Esophagus (tissue), 2 donors: Measurements from ENCODE around the gene TXNDC16. TPM values are rescaled to one million over a fixed set of nuclear protein-coding genes. Genes with fewer than 3 reads are reported as not detected.

ENCODE experiments used
- H3K27ac ChIP-seq, 2 donors: one replicate each; pipeline ENCODE4 v1.5.1; 2013; ENCODE audit warnings: low read depth in 2 of 2, mild to moderate bottlenecking in 2 of 2, inconsistent platforms in 1 of 2, low read length in 1 of 2, moderate library complexity in 1 of 2
- H3K27me3 ChIP-seq, 2 donors: one replicate each; pipeline ENCODE4 v1.6.1; 2013; ENCODE audit warnings: low read length in 2 of 2, control low read depth in 1 of 2, mild to moderate bottlenecking in 1 of 2; ENCODE audit not compliant: insufficient read depth in 2 of 2, control insufficient read depth in 1 of 2
- H3K36me3 ChIP-seq, 2 donors: one replicate each; pipeline ENCODE4 v1.6.1; 2013; ENCODE audit warnings: low read length in 1 of 2; ENCODE audit not compliant: control insufficient read depth in 2 of 2, insufficient read depth in 2 of 2
- H3K4me1 ChIP-seq, 2 donors: one replicate each; pipeline ENCODE4 v1.6.1; 2013; ENCODE audit warnings: low read length in 1 of 2; ENCODE audit not compliant: control insufficient read depth in 2 of 2, insufficient read depth in 2 of 2
- H3K4me3 ChIP-seq, 2 donors: one replicate each; pipeline ENCODE4 v1.5.1; 2013; ENCODE audit warnings: low read length in 2 of 2, mild to moderate bottlenecking in 2 of 2, low read depth in 1 of 2, moderate library complexity in 1 of 2
- H3K9me3 ChIP-seq, 2 donors: one replicate each; pipeline ENCODE4 v1.6.1; 2013; ENCODE audit warnings: mild to moderate bottlenecking in 2 of 2, low read depth in 1 of 2, low read length in 1 of 2, moderate library complexity in 1 of 2; ENCODE audit not compliant: control insufficient read depth in 2 of 2, insufficient read depth in 1 of 2
- WGBS, 2 donors: extraction: QIAGEN DNeasy Blood & Tissue Kit; methylation state at CpG; one replicate each; pipeline ENCODE4 v1.1.7; 2013; 5-methylcytosine and 5-hydroxymethylcytosine counted together
- polyA plus RNA-seq, 2 donors: library from polyadenylated mRNA; stranded (reverse); fragments of 200-250 nt; gene quantifications; one replicate each; pipeline ENCODE4 v1.2.3, GENCODE V29; 2013
- donor health status: healthy with polysubstance abuse.
- donor health status: Bipolar disorder and iron deficiency.

The TXNDC16 gene
- polyA plus RNA-seq, 2 donors: 1.3 to 1.9 TPM

DNA sequence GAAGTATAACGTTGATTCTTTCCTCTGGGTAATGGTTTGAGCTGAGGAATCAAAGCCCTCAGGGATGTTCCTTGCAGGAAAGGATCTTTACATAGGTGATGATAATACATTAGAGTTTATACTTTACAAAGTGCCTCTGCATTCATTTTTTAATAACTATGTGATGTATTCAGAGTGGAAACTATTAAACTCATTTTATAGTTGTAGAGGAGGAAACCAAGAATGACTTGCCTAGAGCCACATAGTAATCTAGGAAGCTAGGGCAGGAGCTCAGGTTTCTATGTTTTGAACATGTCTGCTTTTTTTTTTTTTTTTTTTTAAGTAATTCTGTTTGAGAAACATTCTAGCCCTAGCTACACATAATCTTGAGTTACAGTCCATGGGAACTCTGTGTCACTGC, 117.3 kb downstream of the TXNDC16 start:
- no peaks in the 10 kb centered on the region for H3K4me1 ChIP-seq
- H3K36me3 ChIP-seq: no peaks in the 10 kb centered on the region
- H3K27ac ChIP-seq: no peak overlapping the region
- H3K9me3 ChIP-seq: no peaks in the 10 kb centered on the region
- no peaks in the 10 kb centered on the region for H3K27me3 ChIP-seq
- WGBS, 2 donors: 50 to 70% methylated on average over 1 of the region's 1 CpG
- H3K4me3 ChIP-seq: no peak overlapping the region

DNA sequence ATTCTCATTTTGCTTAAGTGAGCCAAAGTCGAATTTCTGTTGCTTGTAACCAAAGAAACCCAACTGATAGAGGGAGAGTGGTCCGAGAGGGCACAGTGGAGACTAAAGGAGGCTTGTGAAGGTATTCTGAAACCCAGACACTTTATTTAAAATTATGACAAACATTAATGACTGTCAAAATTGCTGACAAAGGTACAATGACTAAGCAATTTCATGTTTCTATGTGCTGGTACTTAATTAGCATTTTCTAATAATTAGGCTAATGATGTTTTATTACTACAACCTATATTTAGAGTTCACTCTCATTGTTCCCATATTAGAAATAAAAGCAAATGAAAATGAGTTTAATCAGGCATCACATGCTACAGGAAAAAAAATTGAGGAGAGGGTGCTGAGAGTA, 121.8 kb downstream of the TXNDC16 start:
- H3K36me3 ChIP-seq: no peaks in the 10 kb centered on the region
- no peaks in the 10 kb centered on the region for H3K9me3 ChIP-seq
- 92 to 95% methylated on average over 2 of the region's 2 CpGs for WGBS, 2 donors
- H3K4me1 ChIP-seq: no peaks in the 10 kb centered on the region
- no peak overlapping the region for H3K4me3 ChIP-seq
- no peak overlapping the region for H3K27ac ChIP-seq
- no peaks in the 10 kb centered on the region for H3K27me3 ChIP-seq

DNA sequence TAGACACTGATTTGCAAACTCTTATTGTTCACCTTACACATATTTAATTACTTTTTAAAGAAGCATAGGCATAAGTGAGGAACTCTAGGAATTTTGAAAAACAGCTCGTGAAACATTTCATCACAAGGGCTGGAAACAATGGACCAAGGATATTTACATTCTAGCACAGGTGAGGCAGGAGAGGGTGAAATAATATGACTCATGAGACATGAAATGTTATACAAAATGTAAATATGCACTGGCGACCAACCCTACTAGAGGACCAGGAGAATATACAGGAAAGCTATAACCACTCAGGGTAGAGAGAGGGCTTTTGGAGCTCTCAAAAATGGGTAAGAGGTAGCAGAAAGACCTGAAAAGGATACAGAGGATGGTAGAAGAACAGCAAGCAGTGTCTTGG, 122.9 kb downstream of the TXNDC16 start:
- Histone ChIP-seq H3K27me3 (no peaks in the 10 kb centered on the region), H3K4me1 (no peaks in the 10 kb centered on the region), H3K27ac (no peak overlapping the region), H3K36me3 (no peaks in the 10 kb centered on the region), H3K4me3 (no peak overlapping the region), H3K9me3 (no peaks in the 10 kb centered on the region)
- 86% methylated on average over 2 of the region's 2 CpGs for WGBS, 2 donors

DNA sequence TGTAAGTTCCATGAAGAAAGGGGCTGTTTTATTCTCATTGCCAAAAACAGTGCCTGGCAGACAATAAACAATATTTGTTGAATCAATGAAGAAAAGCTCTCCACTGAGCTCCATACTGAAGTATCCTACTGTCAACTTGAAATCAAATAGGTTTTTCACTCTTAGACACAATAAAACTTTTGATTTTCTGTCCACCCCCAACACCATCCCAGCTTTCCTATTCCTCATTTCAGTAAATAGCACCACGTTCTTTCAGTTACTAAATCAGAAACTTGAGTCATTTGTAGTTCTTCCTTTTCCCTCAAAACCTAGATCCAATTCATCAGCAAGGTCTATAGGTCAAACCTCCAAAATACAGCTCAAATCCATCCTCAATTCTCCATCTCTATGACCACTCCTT, 124.8 kb downstream of the TXNDC16 start:
- Histone ChIP-seq H3K4me3 (no peak overlapping the region), H3K36me3 (no peaks in the 10 kb centered on the region), H3K9me3 (no peaks in the 10 kb centered on the region), H3K27ac (no peak overlapping the region), H3K4me1 (no peaks in the 10 kb centered on the region), H3K27me3 (no peaks in the 10 kb centered on the region)
- 81 to 83% methylated on average over 1 of the region's 1 CpG for WGBS, 2 donors

DNA sequence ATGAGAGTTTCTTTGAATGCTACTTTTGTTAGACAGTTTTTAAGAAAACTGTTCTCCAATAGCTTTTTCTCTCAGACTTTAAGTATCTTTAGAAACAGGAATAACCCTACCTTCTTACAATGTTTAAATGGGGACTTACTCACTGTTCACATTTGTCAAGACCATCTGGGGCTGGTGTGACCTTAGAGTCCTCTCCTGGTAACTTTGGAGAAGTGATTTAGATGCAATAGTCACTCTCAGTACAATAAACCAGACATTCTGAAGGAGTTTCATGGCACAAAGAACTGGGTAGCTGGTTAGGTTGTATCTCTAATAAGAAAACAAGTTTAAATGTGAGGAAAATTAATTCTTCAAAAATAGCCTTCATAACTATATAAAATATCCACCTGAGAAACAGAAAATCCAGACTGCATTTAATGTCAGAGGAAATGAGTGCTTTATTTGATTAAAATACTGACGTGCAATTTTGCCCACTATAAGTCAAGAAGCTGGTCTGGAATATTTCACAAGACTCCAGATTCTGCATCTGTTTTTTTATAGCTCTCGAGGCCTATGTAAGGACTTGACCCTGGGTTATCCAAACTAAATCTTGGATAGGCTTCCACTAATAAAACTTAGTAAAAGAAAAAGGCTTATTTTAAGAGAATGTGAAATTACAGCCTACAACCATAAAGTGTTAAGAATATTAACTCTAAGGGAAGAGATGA, 129.5 kb downstream of the TXNDC16 start:
- no peak overlapping the region for H3K27ac ChIP-seq
- H3K4me3 ChIP-seq: no peak overlapping the region
- WGBS, 2 donors: 70 to 76% methylated on average over 2 of the region's 2 CpGs
- no peaks in the 10 kb centered on the region for H3K36me3 ChIP-seq
- H3K4me1 ChIP-seq: no peaks in the 10 kb centered on the region
- H3K9me3 ChIP-seq: no peaks in the 10 kb centered on the region
- no peaks in the 10 kb centered on the region for H3K27me3 ChIP-seq

DNA sequence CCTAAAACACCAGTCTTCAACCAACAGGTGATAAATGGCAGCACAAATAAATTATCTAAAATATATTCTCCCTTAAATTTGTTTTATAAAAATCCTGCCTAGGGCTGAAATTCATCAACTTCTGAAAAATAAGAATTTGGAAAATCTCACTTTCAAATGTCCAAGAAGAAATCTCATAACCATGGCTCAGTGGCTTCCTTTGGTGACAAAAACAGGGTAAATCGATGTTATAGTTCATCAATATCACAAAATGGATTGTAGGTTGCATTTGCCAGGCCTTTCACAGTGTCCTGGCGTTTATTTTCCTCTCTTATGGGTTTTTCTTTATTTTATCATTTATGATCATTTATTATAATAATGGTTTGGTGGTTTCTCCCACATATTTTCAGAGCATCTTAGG, 135.2 kb downstream of the TXNDC16 start:
- Histone ChIP-seq H3K9me3 (no peaks in the 10 kb centered on the region), H3K4me3 (no peak overlapping the region), H3K27me3 (no peaks in the 10 kb centered on the region), H3K4me1 (no peaks in the 10 kb centered on the region), H3K36me3 (no peaks in the 10 kb centered on the region), H3K27ac (no peak overlapping the region)
- 41 to 78% methylated on average over 2 of the region's 2 CpGs for WGBS, 2 donors

DNA sequence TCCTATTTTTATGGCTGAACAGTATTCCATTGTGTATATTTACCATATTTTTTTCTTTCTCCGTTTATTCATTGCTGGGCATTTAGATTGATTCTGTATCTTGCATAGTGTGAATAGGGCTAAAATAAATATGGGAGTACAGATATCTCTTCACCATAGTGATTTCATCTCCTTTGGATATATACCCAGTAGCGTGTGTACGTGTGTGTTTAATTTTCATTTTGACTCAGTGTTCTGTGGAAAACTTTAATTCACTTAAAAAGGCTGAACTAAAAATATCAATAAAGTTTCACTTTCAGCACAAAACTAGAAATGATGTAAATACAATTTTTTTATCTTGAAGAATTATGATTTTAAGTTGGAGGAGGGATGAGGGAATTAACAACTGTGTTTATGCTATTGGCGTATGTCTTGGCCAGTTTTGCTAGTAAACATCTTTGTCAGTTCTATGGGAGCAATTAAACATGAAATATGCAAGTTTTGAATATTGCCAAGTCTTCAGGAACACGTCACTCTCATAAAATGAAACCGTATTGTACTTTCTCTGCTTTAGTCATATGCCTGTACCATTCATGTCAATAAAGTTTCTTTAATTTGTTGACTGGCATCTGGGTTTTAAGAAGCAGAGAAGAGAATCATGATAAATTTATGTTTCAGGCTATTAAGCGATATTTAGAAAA, 138.4 kb downstream of the TXNDC16 start:
- WGBS, 2 donors: 58 to 68% methylated on average over 7 of the region's 7 CpGs
- no peaks in the 10 kb centered on the region for H3K9me3 ChIP-seq
- H3K27me3 ChIP-seq: no peaks in the 10 kb centered on the region
- no peaks in the 10 kb centered on the region for H3K36me3 ChIP-seq
- no peaks in the 10 kb centered on the region for H3K4me1 ChIP-seq
- H3K4me3 ChIP-seq: no peak overlapping the region
- no peak overlapping the region for H3K27ac ChIP-seq

DNA sequence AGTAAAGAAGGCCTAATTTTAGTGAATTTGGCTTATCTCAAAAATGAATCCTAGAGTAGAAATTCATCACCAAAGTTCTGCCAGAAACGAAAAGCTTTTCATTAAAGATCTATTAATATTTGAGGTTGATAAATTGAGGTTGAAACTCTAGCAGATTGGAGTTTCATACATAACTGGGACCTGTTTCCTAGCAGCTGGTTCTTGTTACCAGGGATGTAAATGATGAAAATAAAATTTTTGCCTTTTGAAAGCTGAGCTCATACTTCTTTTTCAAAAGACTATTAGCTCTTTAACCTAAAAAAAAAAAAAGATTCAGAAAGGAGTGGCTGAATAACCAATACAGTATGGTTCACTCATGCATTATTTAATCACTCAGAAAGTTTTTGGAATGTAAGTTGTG, 139.9 kb downstream of the TXNDC16 start:
- no peak overlapping the region for H3K4me3 ChIP-seq
- WGBS, 2 donors: 51 to 63% methylated on average over 1 of the region's 1 CpG
- H3K9me3 ChIP-seq: no peaks in the 10 kb centered on the region
- H3K36me3 ChIP-seq: no peaks in the 10 kb centered on the region
- H3K27me3 ChIP-seq: no peaks in the 10 kb centered on the region
- H3K27ac ChIP-seq: no peak overlapping the region
- no peaks in the 10 kb centered on the region for H3K4me1 ChIP-seq

DNA sequence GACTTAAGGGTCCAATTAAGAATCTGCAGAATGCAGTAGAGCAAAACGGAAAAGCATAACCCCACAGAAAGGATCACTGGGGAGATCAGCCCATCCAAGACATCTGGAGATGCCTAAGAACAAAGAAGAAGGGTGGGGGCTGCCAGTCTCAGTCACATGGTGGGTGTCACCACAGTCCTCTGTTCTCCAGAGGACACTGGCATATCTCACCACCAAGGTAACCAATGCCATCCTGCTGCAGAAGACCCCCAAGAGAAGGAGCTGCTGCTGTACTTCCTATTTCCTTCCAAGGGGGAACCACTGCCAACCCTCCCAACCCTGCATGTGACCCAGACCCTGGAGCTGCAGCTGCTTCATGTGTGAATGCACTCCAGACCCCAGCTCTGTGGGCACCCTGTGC, 147.0 kb downstream of the TXNDC16 start:
- H3K27ac ChIP-seq: no peak overlapping the region
- no peaks in the 10 kb centered on the region for H3K27me3 ChIP-seq
- WGBS, 2 donors: 91 to 93% methylated on average over 1 of the region's 1 CpG
- H3K9me3 ChIP-seq: no peaks in the 10 kb centered on the region
- no peak overlapping the region for H3K4me3 ChIP-seq
- H3K36me3 ChIP-seq: no peaks in the 10 kb centered on the region
- no peaks in the 10 kb centered on the region for H3K4me1 ChIP-seq
